ENCODE results near the gene RAB7B.
"Not testable (repeated sequence)": the region's sequence is repeated elsewhere in the genome, so short reads cannot be mapped to it uniquely, and the experiment has no call there.

RAB7B gene

DNA sequence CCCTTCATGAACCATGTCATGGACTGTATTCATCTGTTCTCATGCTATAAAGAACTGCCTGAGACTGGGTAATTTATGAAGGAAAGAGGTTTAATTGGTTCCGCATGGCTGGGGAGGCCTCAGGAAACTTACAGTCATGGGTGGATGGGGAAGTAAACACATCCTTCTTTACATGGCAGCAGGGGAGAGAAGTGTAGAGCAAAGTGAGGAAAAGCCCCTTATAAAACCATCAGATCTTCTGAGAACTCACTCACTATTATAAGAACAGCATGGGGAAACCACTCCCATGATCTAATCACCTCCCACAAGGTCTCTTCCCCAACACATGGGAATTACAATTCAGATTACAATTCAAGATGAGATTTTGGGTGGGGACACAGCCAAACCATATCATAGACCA lies 6.6 kb downstream of the RAB7B start:
- not testable (repeated sequence) for DNase-seq (ENCODE audit: low read depth, low spot score)

GRCh38 chr1:205994346-205994745 lies 8.8 kb downstream of the RAB7B start:
- DNase-seq (ENCODE audit: low read depth, low spot score), result no peak

GRCh38 chr1:205993068-205993467 lies 10.1 kb downstream of the RAB7B start:
- no peak for DNase-seq (ENCODE audit: low read depth, low spot score)

- DNase-seq (ENCODE audit: low read depth, low spot score), result no peak
These were observed 10.8 kb downstream of the RAB7B start for GRCh38 chr1:205992218-205992882.

DNA sequence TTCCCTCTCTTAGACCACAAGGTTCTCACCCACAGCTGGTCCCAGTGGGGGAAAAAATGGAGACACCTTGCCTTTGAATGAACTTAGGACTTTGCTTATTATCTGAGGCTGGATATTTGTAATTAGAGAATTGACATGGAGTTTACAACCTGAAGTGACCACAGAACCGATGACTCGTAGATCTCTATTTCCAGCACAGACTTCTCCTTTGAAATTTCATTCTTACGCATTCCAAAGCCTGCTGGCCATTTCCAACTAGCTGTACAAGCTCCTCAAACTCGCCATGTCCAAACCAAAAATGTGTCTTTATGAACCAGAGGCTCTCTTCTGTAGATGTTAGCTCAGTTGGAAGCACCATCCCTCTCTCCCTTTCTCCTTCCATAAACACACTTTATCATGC lies 12.0 kb downstream of the RAB7B start:
- DNase-seq (ENCODE audit: low read depth, low spot score), result no peak

- DNase-seq (ENCODE audit: low read depth, low spot score), result no peak
These were observed 13.0 kb downstream of the RAB7B start for GRCh38 chr1:205990226-205990625.

- no peak for DNase-seq (ENCODE audit: low read depth, low spot score)
These were observed 13.4 kb downstream of the RAB7B start for GRCh38 chr1:205989786-205990185.

- no peak for DNase-seq (ENCODE audit: low read depth, low spot score)
These were observed 14.6 kb downstream of the RAB7B start for GRCh38 chr1:205988585-205988995.

- no peak for DNase-seq (ENCODE audit: low read depth, low spot score)
These were observed 16.3 kb downstream of the RAB7B start for GRCh38 chr1:205986861-205987260.

GRCh38 chr1:205986292-205986691 lies 16.9 kb downstream of the RAB7B start:
- DNase-seq (ENCODE audit: low read depth, low spot score), result no peak

DNA sequence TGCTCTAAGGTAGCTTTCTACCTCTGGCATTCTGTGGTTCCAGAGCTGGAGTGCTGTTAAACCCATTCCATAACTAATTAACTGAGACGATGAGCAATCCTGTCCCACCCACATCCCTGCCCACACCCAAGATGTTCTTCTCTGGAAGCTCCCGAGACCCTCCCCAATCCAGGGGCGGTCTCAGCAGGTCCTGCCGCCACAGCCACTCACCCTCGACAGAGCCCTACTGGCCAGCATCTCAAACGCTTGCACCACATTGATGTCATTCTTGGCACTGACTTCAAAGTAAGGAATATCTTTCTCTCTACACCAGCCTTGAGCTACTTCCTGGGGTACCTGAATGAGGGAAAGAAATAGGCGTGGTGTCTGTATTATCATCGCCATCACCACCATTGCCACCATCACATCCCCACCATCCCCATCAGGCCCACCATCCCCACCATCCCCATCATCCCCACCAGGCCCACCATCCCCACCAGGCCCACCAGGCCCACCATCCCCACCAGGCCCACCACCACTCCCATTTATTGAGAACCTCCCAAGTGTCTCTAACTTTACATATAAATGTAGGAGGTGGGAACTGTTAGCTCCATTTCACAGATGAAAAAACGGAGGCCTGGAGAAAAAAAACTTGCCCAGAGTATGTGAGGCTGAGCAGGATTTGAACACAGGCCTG lies 17.7 kb downstream of the RAB7B start:
- no peak for DNase-seq (ENCODE audit: low read depth, low spot score)

DNA sequence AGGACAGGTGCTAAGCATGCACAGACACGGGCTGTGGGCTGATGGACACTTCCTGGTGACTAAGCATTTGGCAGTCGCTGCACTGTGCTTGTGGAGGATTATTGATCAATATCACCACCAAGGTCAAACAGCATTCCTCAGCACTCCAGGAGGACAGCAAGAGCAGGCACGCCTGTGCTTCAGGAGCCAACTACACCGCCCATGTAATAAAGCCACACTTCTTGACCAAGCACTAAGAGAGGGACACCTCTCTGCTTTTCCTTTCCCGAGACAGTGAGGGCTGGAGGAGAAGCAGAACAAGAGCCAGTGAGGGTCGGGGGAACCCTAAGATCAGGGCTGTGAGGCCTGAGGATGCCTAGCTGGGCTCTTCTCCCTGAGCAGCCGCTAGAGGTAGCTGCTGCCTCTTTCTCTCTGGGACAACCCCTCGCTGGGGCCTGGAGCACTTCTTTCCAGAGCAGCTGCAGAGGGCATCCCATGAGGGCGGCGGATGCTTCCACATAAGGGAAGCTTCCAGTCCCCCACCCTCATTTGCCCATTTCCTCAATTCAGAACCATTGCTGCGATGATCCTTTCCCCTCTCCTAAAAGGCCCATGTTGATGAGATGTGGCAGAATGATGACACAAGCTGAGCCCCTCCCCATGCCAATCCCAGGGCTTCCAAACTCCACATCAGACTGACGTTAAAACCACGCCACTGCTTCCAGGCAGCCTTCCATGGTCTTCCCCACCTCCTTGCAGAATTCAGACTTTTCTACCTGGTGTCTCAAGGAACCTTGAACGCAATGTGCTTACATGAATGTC lies 19.1 kb downstream of the RAB7B start:
- DNase-seq (ENCODE audit: low read depth, low spot score), result no peak

DNA sequence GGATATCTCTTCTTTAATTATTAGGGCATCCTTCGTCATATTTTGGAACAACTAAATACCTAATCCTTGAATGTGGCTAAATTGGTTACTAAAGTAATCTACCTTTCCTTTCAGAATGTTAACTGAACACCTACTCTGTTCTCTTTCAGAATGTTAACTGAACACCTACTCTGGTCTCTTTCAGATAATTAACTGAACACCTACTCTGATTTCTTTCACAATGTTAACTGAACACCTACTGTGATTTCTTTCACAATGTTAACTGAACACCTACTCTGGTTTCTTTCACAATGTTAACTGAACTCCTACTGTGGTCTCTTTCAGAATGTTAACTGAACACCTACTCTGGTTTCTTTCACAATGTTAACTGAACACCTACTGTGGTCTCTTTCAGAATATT lies 21.9 kb downstream of the RAB7B start:
- no peak for DNase-seq (ENCODE audit: low read depth, low spot score)

DNA sequence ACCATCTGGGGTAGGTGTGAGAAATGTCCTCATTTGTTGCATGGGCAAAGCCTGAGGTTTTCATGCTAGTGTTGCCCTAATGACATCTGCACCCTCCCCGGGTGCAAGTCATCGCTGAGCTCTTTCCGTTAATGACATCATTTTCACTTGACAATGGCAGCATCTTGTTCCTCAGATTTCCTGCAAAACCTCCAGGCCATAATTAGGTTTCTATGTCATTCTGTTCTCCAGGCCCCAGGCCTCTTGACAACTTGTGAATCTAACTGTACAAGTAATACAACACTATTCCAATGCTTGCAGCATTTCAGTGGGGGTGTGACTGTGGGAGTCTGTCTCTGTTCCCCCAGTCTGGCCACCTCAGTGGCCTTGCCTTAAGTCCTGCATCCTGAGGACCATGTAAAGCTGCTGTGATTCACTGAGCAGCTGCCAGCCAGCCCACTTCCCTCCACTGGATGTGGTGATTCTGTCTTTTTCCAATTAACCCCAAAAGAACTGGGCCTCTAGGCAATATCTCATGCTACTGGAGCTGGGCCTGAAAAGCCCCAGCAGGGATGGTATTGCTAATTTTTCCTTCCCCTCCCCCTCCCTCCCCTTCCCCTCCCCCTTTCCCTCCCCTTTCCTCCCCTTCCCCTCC lies 22.8 kb downstream of the RAB7B start:
- DNase-seq (ENCODE audit: low read depth, low spot score), result no peak

DNA sequence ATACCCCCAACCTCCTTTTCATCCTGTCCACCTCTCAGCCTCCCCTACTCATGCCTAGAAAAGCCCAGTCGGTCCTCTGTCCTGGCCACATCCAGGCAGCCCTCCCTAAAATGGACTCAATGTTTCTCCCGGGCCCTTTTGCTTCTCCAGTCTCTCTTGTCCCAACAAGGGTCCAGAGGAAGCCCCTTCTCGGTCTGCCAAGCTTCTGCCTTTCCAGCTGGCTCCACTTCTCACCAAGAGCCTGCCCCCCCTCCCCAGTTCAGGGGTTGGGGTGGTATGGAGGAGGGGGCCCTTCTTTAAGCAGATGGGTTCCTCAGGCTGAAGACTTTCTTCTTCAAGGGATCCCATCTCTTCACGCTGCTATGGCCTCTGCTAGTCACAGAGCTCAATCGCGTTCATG lies 23.9 kb downstream of the RAB7B start:
- no peak for DNase-seq (ENCODE audit: low read depth, low spot score)

- no peak for DNase-seq (ENCODE audit: low read depth, low spot score)
These were observed 24.5 kb downstream of the RAB7B start for GRCh38 chr1:205978676-205979075.

DNA sequence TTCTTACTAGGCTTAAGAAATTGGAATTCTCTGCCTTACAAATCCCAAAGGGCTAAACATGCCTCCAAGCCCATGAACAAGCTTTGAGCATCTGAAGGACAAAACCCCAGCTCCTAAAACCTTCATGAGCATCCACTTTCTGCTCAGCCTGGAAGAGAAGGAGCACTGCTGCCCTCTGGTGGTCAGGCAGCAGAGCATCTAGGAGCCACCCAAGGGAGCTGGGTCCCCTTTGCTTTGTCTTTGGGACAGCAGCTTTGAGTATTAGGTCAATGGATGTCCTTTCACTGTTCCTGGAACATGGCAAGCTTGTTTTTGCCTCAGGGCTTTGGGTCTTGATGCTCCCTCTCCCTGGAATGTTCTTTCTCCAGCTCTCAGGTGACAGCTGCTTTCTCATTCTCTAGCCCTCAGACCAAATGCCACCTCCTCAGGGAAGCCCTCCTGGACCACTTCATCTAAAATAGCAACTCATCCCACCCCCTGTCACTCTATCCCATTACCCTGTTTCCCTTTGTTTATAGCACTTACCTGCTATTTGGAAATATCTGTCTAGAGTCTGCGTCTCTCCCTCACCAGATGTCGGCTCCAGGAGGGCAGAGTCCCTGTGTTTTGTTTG lies 25.7 kb downstream of the RAB7B start:
- DNase-seq (ENCODE audit: low read depth, low spot score), result peak; percentile 57

DNA sequence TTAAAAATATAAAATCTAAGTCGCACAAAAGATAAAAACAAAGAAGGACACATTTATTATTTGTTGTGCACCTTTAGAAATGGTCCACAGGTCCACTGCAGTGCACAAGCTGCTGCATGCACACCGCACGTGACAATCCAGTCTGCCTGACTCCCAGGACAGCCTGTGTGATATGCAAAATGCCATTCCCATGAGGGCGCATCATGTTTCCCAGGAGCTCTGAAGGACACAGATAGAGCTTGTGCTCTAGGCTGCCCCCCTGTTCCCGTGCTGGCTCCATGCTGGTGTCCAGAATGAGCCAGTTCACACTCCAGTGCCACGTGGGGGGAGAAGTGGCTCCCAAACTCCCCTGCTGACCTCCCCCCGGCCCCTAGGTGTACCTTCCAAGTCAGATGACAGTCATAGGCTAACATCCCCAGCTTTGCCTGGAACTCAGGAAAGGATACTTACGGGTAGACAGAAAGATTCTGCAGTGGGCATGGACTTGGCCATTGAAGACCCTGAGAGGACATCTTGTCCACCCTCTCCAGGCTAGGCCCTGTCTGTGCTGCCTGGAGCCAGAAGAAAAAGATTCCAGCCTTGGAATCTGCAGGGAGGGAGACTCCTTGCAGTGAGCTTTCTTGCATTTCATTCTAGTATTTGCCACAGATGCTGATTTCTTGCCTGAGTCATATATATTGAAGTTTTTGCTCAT lies 26.3 kb downstream of the RAB7B start:
- DNase-seq (ENCODE audit: low read depth, low spot score), result no peak

GRCh38 chr1:205976036-205976435 lies 27.2 kb downstream of the RAB7B start:
- DNase-seq (ENCODE audit: low read depth, low spot score), result no peak

DNA sequence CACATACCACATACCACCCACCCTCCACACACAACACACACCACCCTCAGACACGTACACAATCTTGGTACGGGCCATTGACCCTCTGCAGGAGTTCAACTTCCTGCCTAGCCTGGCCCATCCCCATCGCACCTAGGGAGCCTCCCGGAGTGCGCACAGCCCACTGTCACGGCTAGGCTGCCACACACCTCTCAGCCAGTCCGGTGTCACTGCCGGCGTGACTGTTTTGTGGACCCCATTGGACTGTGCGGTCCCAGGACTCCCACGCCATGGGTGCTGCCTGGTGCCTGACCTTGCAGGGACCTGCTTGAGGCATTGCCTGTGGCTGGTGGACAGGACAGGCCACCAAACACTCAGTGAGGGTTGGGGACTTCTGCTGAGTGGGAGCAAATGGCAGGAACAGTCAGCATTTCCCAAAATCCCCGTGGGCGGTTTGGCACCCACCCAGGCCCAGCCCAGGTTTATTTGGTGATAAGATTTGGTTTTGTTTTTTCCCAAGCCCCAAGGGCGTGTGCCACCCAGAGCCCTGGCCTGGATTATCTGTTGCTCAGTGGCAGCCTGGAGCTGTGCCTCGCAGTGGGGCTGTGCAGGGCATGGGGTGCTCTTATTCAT lies 27.7 kb downstream of the RAB7B start:
- no peak for DNase-seq (ENCODE audit: low read depth, low spot score)

- DNase-seq (ENCODE audit: low read depth, low spot score), result no peak
These were observed 28.5 kb downstream of the RAB7B start for GRCh38 chr1:205974712-205975111.
